HepG2 (cell line): ENCODE results near the gene NHLRC3. TPM values are rescaled to one million over a fixed set of nuclear protein-coding genes. Genes with fewer than 3 reads are reported as not detected.

Source experiments
- NFKBIZ ChIP-seq: IDR thresholded peaks from 2 replicates; pipeline ENCODE4 v1.6.1; 2018; ENCODE audit warnings: missing genetic modification reagents, missing compliant biosample characterization
- NFRKB ChIP-seq: fragments of 450-650 bp; IDR thresholded peaks from 2 replicates; pipeline ENCODE4 v1.6.1; 2017
- NR2F6 ChIP-seq, 2 experiments: IDR thresholded peaks; 2 replicates each; pipeline ENCODE4 v1.6.1; 2016; ENCODE audit warnings: antibody characterized with exemption in 1 of 2, mild to moderate bottlenecking in 1 of 2
- ZBTB7B ChIP-seq: sonication (generic); formaldehyde crosslinking; IDR thresholded peaks from 2 replicates; pipeline ENCODE4 v1.4.0; 2020; ENCODE audit warnings: missing genetic modification reagents
- ZMYM3 ChIP-seq: sonication (generic); formaldehyde crosslinking; IDR thresholded peaks from 2 replicates; pipeline ENCODE4 v1.5.1; 2020; ENCODE audit warnings: mild to moderate bottlenecking, missing genetic modification reagents
- ZNF317 ChIP-seq: sonication (generic); formaldehyde crosslinking; IDR thresholded peaks from 2 replicates; pipeline ENCODE4 v1.5.0; 2020; ENCODE audit warnings: mild to moderate bottlenecking, missing genetic modification reagents
- ZNF749 ChIP-seq: sonication (generic); formaldehyde crosslinking; IDR thresholded peaks from 2 replicates; pipeline ENCODE4 v1.8.0; 2022; ENCODE audit warnings: mild to moderate bottlenecking, missing genetic modification reagents, moderate library complexity, borderline replicate concordance
- ZNF790 ChIP-seq: sonication (generic); formaldehyde crosslinking; IDR thresholded peaks from 2 replicates; pipeline ENCODE4 v1.8.0; 2022; ENCODE audit warnings: missing genetic modification reagents, mild to moderate bottlenecking, borderline replicate concordance
- ZSCAN31 ChIP-seq: sonication (generic); formaldehyde crosslinking; IDR thresholded peaks from 2 replicates; pipeline ENCODE4 v1.5.0; 2020; ENCODE audit warnings: low read depth, mild to moderate bottlenecking, missing genetic modification reagents
- polyA plus RNA-seq, 8 experiments: library from polyadenylated mRNA; depleted of rRNA in 3 of 8; stranded (reverse) in 7 of 8; unstranded in 1 of 8; fragments of >200 nt; fragmentation: Illumina TruSeq in 4 of 8; extraction: Trizol in 4 of 8; gene quantifications; 2 replicates each; pipeline versions ENCODE4 v1.2.1 to v1.2.3, GENCODE V29; 2011 to 2016; ENCODE audit warnings: low read depth in 4 of 8, missing spikeins in 1 of 8, mixed read lengths in 1 of 8; ENCODE audit not compliant: insufficient read depth in 1 of 8
- total RNA-seq, 5 experiments: library from RNA; depleted of rRNA; stranded (reverse); fragments of >200 nt; fragmentation: Illumina TruSeq; extraction: Trizol; gene quantifications; 2 replicates each; pipeline ENCODE4 v1.2.3, GENCODE V29; 2016; ENCODE audit warnings: low read depth in 1 of 5
- TF ChIP-seq, protein P1 (sequence below): sonication (generic); formaldehyde crosslinking; IDR thresholded peaks from 2 replicates; pipeline ENCODE4; 2020; ENCODE audit warnings: missing genetic modification reagents, mild to moderate bottlenecking, borderline replicate concordance
- TF ChIP-seq, protein P2 (sequence below): sonication (generic); formaldehyde crosslinking; IDR thresholded peaks from 2 replicates; pipeline ENCODE4 v1.4.0; 2020; ENCODE audit warnings: missing genetic modification reagents
- TF ChIP-seq, protein P3 (sequence below), 2 experiments: fragments of 450-650 bp in 1 of 2; sonication (generic) in 1 of 2; formaldehyde crosslinking in 1 of 2; IDR thresholded peaks; 2 replicates each; pipeline versions ENCODE4 v1.6.1 to v1.8.0; 2016 to 2022; ENCODE audit warnings: antibody characterized with exemption in 1 of 2, mild to moderate bottlenecking in 1 of 2, missing genetic modification reagents in 1 of 2

Gene NHLRC3
- total and polyA plus RNA-seq, 2 of the 13 experiments (the other 11 are each of a cell fraction or from before 2014, with no cell fraction given), result 19.9 to 29.8 TPM

DNA sequence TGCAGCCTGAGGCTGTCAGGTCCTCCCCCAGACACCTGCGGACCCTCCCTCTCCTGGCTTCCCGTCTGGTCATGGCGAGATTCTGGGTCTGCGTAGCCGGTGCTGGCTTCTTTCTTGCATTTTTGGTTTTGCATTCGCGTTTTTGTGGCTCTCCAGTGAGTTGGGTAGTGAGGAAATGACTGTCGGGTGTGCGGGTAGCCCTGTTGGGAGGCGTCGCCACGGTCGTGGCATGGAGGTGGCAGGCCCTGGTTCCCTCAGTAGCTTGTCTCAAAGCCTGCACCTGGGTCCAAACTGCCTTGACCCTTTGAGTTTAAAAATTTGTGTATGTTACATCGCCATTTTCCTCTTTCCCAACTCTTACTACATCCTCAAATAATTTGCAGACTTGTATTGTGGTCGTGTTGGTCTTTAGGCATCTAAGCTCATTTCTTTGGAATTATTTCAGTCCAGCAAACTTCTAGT lies 344 bp downstream of the NHLRC3 start (continued):
- TF ChIP-seq ZNF317 (CRISPR knock-in tag), result 0 out of 2 replicates have a peak, but pooled peaks have one; percentile 7
- no peak for TF ChIP-seq ZNF749 (CRISPR knock-in tag)
- TF ChIP-seq, protein P1, sequence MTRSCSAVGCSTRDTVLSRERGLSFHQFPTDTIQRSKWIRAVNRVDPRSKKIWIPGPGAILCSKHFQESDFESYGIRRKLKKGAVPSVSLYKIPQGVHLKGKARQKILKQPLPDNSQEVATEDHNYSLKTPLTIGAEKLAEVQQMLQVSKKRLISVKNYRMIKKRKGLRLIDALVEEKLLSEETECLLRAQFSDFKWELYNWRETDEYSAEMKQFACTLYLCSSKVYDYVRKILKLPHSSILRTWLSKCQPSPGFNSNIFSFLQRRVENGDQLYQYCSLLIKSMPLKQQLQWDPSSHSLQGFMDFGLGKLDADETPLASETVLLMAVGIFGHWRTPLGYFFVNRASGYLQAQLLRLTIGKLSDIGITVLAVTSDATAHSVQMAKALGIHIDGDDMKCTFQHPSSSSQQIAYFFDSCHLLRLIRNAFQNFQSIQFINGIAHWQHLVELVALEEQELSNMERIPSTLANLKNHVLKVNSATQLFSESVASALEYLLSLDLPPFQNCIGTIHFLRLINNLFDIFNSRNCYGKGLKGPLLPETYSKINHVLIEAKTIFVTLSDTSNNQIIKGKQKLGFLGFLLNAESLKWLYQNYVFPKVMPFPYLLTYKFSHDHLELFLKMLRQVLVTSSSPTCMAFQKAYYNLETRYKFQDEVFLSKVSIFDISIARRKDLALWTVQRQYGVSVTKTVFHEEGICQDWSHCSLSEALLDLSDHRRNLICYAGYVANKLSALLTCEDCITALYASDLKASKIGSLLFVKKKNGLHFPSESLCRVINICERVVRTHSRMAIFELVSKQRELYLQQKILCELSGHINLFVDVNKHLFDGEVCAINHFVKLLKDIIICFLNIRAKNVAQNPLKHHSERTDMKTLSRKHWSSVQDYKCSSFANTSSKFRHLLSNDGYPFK, result no peak; the same call in 1 of the 2 replicates
- no peak for TF ChIP-seq ZNF790 (CRISPR knock-in tag)
- no peak for TF ChIP-seq ZMYM3 (CRISPR knock-in tag)
- TF ChIP-seq, protein P2, sequence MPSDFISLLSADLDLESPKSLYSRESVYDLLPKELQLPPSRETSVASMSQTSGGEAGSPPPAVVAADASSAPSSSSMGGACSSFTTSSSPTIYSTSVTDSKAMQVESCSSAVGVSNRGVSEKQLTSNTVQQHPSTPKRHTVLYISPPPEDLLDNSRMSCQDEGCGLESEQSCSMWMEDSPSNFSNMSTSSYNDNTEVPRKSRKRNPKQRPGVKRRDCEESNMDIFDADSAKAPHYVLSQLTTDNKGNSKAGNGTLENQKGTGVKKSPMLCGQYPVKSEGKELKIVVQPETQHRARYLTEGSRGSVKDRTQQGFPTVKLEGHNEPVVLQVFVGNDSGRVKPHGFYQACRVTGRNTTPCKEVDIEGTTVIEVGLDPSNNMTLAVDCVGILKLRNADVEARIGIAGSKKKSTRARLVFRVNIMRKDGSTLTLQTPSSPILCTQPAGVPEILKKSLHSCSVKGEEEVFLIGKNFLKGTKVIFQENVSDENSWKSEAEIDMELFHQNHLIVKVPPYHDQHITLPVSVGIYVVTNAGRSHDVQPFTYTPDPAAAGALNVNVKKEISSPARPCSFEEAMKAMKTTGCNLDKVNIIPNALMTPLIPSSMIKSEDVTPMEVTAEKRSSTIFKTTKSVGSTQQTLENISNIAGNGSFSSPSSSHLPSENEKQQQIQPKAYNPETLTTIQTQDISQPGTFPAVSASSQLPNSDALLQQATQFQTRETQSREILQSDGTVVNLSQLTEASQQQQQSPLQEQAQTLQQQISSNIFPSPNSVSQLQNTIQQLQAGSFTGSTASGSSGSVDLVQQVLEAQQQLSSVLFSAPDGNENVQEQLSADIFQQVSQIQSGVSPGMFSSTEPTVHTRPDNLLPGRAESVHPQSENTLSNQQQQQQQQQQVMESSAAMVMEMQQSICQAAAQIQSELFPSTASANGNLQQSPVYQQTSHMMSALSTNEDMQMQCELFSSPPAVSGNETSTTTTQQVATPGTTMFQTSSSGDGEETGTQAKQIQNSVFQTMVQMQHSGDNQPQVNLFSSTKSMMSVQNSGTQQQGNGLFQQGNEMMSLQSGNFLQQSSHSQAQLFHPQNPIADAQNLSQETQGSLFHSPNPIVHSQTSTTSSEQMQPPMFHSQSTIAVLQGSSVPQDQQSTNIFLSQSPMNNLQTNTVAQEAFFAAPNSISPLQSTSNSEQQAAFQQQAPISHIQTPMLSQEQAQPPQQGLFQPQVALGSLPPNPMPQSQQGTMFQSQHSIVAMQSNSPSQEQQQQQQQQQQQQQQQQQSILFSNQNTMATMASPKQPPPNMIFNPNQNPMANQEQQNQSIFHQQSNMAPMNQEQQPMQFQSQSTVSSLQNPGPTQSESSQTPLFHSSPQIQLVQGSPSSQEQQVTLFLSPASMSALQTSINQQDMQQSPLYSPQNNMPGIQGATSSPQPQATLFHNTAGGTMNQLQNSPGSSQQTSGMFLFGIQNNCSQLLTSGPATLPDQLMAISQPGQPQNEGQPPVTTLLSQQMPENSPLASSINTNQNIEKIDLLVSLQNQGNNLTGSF (CRISPR knock-in tag), result no peak
- TF ChIP-seq NFRKB, result no peak
- no peak for TF ChIP-seq ZSCAN31 (CRISPR knock-in tag)
- TF ChIP-seq NFKBIZ, result no peak
- no peak for TF ChIP-seq NR2F6 (IDR thresholded peaks at IDR 0.05)
- no peak for TF ChIP-seq NR2F6 (CRISPR knock-in tag; IDR thresholded peaks at IDR 0.05)
- TF ChIP-seq ZBTB7B (CRISPR knock-in tag), result no peak; the same call in 1 of the 2 replicates
- TF ChIP-seq, protein P3, sequence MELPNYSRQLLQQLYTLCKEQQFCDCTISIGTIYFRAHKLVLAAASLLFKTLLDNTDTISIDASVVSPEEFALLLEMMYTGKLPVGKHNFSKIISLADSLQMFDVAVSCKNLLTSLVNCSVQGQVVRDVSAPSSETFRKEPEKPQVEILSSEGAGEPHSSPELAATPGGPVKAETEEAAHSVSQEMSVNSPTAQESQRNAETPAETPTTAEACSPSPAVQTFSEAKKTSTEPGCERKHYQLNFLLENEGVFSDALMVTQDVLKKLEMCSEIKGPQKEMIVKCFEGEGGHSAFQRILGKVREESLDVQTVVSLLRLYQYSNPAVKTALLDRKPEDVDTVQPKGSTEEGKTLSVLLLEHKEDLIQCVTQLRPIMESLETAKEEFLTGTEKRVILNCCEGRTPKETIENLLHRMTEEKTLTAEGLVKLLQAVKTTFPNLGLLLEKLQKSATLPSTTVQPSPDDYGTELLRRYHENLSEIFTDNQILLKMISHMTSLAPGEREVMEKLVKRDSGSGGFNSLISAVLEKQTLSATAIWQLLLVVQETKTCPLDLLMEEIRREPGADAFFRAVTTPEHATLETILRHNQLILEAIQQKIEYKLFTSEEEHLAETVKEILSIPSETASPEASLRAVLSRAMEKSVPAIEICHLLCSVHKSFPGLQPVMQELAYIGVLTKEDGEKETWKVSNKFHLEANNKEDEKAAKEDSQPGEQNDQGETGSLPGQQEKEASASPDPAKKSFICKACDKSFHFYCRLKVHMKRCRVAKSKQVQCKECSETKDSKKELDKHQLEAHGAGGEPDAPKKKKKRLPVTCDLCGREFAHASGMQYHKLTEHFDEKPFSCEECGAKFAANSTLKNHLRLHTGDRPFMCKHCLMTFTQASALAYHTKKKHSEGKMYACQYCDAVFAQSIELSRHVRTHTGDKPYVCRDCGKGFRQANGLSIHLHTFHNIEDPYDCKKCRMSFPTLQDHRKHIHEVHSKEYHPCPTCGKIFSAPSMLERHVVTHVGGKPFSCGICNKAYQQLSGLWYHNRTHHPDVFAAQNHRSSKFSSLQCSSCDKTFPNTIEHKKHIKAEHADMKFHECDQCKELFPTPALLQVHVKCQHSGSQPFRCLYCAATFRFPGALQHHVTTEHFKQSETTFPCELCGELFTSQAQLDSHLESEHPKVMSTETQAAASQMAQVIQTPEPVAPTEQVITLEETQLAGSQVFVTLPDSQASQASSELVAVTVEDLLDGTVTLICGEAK (IDR thresholded peaks at IDR 0.05), result no peak
- TF ChIP-seq, protein P3 (CRISPR knock-in tag; IDR thresholded peaks at IDR 0.05), result no peak
